Neuronal stem cell (in vitro differentiated cells): ENCODE measurements around the gene CATSPERD.
A peak's percentile ranks its signal among the peaks of the same experiment; 100 is the strongest.

Experiments used
- DNase-seq: peaks from one replicate; pipeline ENCODE4 v3.0.0-alpha.2; 2013; ENCODE audit warnings: low spot score
- H2AFZ ChIP-seq: one replicate; pipeline ENCODE4 v1.6.1; 2013; ENCODE audit warnings: mild to moderate bottlenecking, low read length, inconsistent platforms
- H2AK5ac ChIP-seq: 2 replicates; pipeline ENCODE4 v1.6.1; 2013; ENCODE audit warnings: low read depth, mild to moderate bottlenecking, inconsistent platforms, low read length, moderate library complexity, mixed read lengths
- H2BK120ac ChIP-seq: 2 replicates; pipeline ENCODE4 v1.6.1; 2013; ENCODE audit warnings: low read depth, mild to moderate bottlenecking, inconsistent platforms, low read length, moderate library complexity, mixed read lengths
- H2BK12ac ChIP-seq: one replicate; pipeline ENCODE4 v1.6.1; 2013; ENCODE audit warnings: low read length, inconsistent platforms
- H2BK15ac ChIP-seq: 2 replicates; pipeline ENCODE4 v1.6.1; 2013; ENCODE audit warnings: mild to moderate bottlenecking, low read length, inconsistent platforms, mixed read lengths
- H2BK5ac ChIP-seq: one replicate; pipeline ENCODE4 v1.6.1; 2013; ENCODE audit warnings: inconsistent platforms, mild to moderate bottlenecking, low read length, moderate library complexity
- H3K14ac ChIP-seq: one replicate; pipeline ENCODE4 v1.6.1; 2013; ENCODE audit warnings: low read length, inconsistent platforms
- H3K18ac ChIP-seq: 2 replicates; pipeline ENCODE4 v1.6.1; 2013; ENCODE audit warnings: low read length, inconsistent platforms
- H3K23ac ChIP-seq: 2 replicates; pipeline ENCODE4 v1.6.1; 2013; ENCODE audit warnings: low read depth, mild to moderate bottlenecking, mixed read lengths, low read length, inconsistent platforms; ENCODE audit not compliant: poor library complexity
- H3K27ac ChIP-seq: replicated peaks from 3 replicates; pipeline ENCODE4 v1.5.1; 2013; ENCODE audit warnings: low read length, inconsistent platforms
- H3K27me3 ChIP-seq, 3 experiments: 2 replicates each; pipeline ENCODE4 v1.6.1; 2013; ENCODE audit warnings: low read length in 3 of 3, mild to moderate bottlenecking in 2 of 3, inconsistent platforms in 1 of 3, low read depth in 1 of 3, mixed read lengths in 1 of 3, moderate library complexity in 1 of 3; ENCODE audit not compliant: control insufficient read depth in 3 of 3, insufficient read depth in 3 of 3
- H3K36me3 ChIP-seq, 2 donors: replicated peaks in 1 of 2; 2 replicates each; pipeline ENCODE4 v1.6.1; 2013; ENCODE audit warnings: low read length in 2 of 2; ENCODE audit not compliant: control insufficient read depth in 2 of 2, insufficient read depth in 2 of 2
- H3K4ac ChIP-seq: 2 replicates; pipeline ENCODE4 v1.6.1; 2013; ENCODE audit warnings: inconsistent platforms, mild to moderate bottlenecking, low read length, moderate library complexity
- H3K4me1 ChIP-seq, 2 donors: 1 replicate in 1 of 2; 2 replicates in 1 of 2; pipeline ENCODE4 v1.6.1; 2013; ENCODE audit warnings: low read length in 2 of 2, low read depth in 1 of 2; ENCODE audit not compliant: control insufficient read depth in 2 of 2, insufficient read depth in 1 of 2
- H3K4me2 ChIP-seq: one replicate; pipeline ENCODE4 v1.6.1; 2013; ENCODE audit warnings: mild to moderate bottlenecking, low read length, inconsistent platforms; ENCODE audit not compliant: insufficient read depth, poor library complexity, severe bottlenecking
- H3K4me3 ChIP-seq, 2 donors: 2 replicates each; pipeline ENCODE4 v1.5.1; 2013; ENCODE audit warnings: low read length in 2 of 2, mild to moderate bottlenecking in 2 of 2, inconsistent platforms in 1 of 2, moderate library complexity in 1 of 2
- H3K79me1 ChIP-seq: one replicate; pipeline ENCODE4 v1.6.1; 2013; ENCODE audit warnings: low read depth, mild to moderate bottlenecking, inconsistent platforms, low read length, moderate library complexity
- H3K9ac ChIP-seq: one replicate; pipeline ENCODE4 v1.6.1; 2013; ENCODE audit warnings: mild to moderate bottlenecking, low read depth, low read length, inconsistent platforms; ENCODE audit not compliant: poor library complexity
- H3K9me3 ChIP-seq, 2 donors: replicated peaks in 1 of 2; 2 replicates each; pipeline versions ENCODE3 to v1.6.1; 2013; ENCODE audit warnings: low read length in 2 of 2, mild to moderate bottlenecking in 2 of 2, inconsistent platforms in 1 of 2, low read depth in 1 of 2, mixed read lengths in 1 of 2, moderate library complexity in 1 of 2; ENCODE audit not compliant: control insufficient read depth in 2 of 2, insufficient read depth in 1 of 2
- H4K8ac ChIP-seq: one replicate; pipeline ENCODE4 v1.6.1; 2013; ENCODE audit warnings: low read depth, mild to moderate bottlenecking, inconsistent platforms, low read length, moderate library complexity
- H4K91ac ChIP-seq: one replicate; pipeline ENCODE4 v1.6.1; 2013; ENCODE audit warnings: low read length, low read depth, mild to moderate bottlenecking, inconsistent platforms; ENCODE audit not compliant: poor library complexity
- WGBS, 2 donors: extraction: QIAGEN DNeasy Blood & Tissue Kit; methylation state at CpG; one replicate each; pipeline ENCODE4 v1.1.7; 2013; ENCODE audit warnings: missing lambda C conversion rate in 2 of 2, mixed read lengths in 1 of 2; ENCODE audit not compliant: insufficient read length in 2 of 2, insufficient replicate concordance in 1 of 2; ENCODE audit errors: extremely low coverage in 2 of 2; 5-methylcytosine and 5-hydroxymethylcytosine counted together

Gene CATSPERD

DNA sequence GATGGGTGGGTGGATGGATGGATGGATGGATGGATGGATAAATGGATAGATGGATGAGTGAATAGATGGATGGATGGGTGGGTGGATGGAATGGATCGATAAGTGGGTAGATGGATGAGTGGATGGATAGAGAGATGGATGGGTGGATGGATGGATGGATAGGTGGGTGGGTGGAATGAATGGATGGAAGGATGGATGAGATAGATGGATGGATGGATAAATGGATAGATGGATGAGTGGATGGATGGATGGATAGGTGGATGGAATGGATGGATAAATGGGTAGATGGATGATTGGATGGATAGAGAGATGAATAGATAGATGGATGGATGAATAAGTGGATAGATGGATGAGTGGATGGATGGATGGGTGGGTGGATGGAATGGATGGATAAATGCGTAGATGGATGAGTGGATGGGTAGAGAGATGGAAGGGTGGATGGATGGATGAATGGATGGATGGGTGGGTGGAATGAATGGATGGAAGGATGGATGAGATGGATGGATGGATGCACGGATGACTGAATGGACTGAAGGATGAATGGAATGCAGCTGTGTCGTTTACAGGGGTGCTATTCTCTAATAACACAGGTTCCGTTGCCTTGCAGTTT, 42.3 kb downstream of the CATSPERD start:
- Histone ChIP-seq H3K4me3 (no peak overlapping the region), H2BK12ac (no peak overlapping the region), H2BK15ac (no peak overlapping the region), H3K14ac (no peak overlapping the region), H3K27ac (no peak overlapping the region), H3K4me1 (no peaks in the 10 kb centered on the region), H2BK120ac (no peak overlapping the region), H3K18ac (no peak overlapping the region), H3K36me3 (no peaks in the 10 kb centered on the region), H2AFZ (no peak overlapping the region), H4K91ac (no peak overlapping the region), H3K9ac (no peak overlapping the region), H4K8ac (no peak overlapping the region), H2BK5ac (no peak overlapping the region), H3K27me3 (no peaks in the 10 kb centered on the region), H3K79me1 (no peaks in the 10 kb centered on the region), H3K9me3 (no peaks in the 10 kb centered on the region), H3K23ac (no peak overlapping the region), H3K4ac (no peak overlapping the region), H2AK5ac (no peak overlapping the region), H3K4me2 (no peak overlapping the region)
- WGBS, 2 donors: 100% methylated on average over 2 of the region's 5 CpGs; no CpG with 5 or more reads in 1 of the 2 donors
- no peak for DNase-seq

DNA sequence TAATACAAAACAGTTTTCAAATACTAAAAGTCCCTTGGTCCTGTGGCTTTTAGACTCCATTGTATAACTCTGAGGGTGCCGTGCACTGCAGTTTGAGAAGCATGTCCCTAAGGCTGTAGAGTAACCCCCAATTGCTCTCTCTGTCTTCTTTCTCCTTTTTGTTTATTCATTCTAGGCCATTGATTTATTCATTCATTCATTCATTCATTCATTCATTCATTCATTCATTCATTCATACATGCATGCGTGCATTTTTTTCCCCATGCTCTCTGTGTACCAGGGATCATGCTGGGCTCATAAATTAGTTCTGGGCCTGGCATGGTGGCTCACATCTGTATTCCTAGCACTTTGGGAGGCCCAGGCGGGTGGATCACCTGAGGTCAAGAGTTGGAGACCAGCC, 44.8 kb downstream of the CATSPERD start:
- Histone ChIP-seq H3K4ac (no peak overlapping the region), H3K36me3 (no peaks in the 10 kb centered on the region), H3K27me3 (no peaks in the 10 kb centered on the region), H3K79me1 (no peaks in the 10 kb centered on the region), H3K14ac (no peak overlapping the region), H3K18ac (no peak overlapping the region), H2BK120ac (no peak overlapping the region), H4K91ac (no peak overlapping the region), H2AK5ac (no peak overlapping the region), H2AFZ (no peak overlapping the region), H3K4me2 (no peak overlapping the region), H3K9ac (no peak overlapping the region), H2BK12ac (no peak overlapping the region), H4K8ac (no peak overlapping the region), H3K23ac (no peak overlapping the region), H2BK5ac (no peak overlapping the region), H3K4me1 (no peaks in the 10 kb centered on the region), H2BK15ac (no peak overlapping the region), H3K27ac (no peak overlapping the region), H3K4me3 (no peak overlapping the region), H3K9me3 (no peaks in the 10 kb centered on the region)
- no peak for DNase-seq
- no CpG with 5 or more reads among the region's 3 CpGs for WGBS, 2 donors

DNA sequence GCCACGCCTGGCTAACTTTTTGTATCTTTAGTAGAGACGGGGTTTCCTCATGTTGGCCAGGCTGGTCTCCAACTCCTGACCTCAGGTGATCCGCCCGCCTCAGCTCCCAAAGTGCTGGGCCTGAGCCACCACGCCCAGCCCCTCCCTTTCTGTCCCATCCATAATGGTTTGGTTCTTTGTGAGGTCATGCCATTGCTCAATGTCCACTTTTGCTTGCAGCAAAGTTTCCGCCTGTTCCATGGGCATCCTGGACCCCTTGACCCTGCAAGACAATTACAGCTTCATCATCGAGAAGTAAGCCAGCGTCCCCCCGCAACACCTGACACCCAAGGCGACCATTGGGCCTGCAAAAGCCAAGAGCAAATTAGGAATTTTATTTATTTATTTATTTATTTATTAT, 47.5 kb downstream of the CATSPERD start:
- Histone ChIP-seq H3K9ac (no peak overlapping the region), H3K14ac (no peak overlapping the region), H2BK12ac (no peak overlapping the region), H3K27me3 (no peaks in the 10 kb centered on the region), H3K36me3 (no peaks in the 10 kb centered on the region), H4K8ac (no peak overlapping the region), H3K27ac (no peak overlapping the region), H3K23ac (no peak overlapping the region), H4K91ac (no peak overlapping the region), H3K4ac (no peak overlapping the region), H3K4me3 (no peak overlapping the region), H2BK5ac (no peak overlapping the region), H3K4me1 (no peaks in the 10 kb centered on the region), H2BK15ac (no peak overlapping the region), H3K9me3 (no peaks in the 10 kb centered on the region), H2AK5ac (peak overlapping the region; percentile 56), H3K18ac (no peak overlapping the region), H2AFZ (no peak overlapping the region), H3K4me2 (no peak overlapping the region), H3K79me1 (no peaks in the 10 kb centered on the region), H2BK120ac (no peak overlapping the region)
- WGBS, 2 donors: no CpG with 5 or more reads among the region's 10 CpGs
- no peak for DNase-seq

DNA sequence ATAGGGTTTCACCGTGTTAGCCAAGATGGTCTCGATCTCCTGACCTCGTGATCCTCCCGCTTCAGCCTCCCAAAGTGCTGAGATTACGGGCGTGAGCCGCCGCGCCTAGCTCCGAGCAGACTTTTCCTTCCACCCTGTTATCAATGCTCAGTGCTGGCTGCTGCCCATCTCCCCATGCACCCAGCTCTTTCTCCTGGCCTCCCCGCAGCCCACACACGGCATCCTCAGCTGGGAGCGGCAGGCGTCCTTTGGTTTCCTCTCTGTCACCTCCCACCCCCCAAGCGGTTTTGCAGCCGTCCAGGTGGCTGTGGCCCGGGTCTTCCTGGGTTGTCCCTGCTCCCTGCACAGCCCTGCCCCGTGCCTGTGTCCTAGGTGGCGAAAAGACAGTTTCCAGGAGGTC, 52.0 kb downstream of the CATSPERD start:
- H2AFZ ChIP-seq: peak overlapping the region; percentile 46
- H3K14ac ChIP-seq: peak overlapping the region; percentile 82
- H3K18ac ChIP-seq: peak overlapping the region; percentile 57
- WGBS, 2 donors: no CpG with 5 or more reads among the region's 19 CpGs
- peak overlapping the region; percentile 11 for H3K4ac ChIP-seq
- peak overlapping the region; percentile 53 for H4K91ac ChIP-seq
- no peak for DNase-seq
- H3K27me3 ChIP-seq: no peaks in the 10 kb centered on the region
- H3K4me3 ChIP-seq: no peak overlapping the region
- no peaks in the 10 kb centered on the region for H3K9me3 ChIP-seq
- H2BK15ac ChIP-seq: peak overlapping the region; percentile 75
- no peak overlapping the region for H3K23ac ChIP-seq
- H2BK5ac ChIP-seq: peak overlapping the region; percentile 71
- H2AK5ac ChIP-seq: peak overlapping the region; percentile 84
- H3K36me3 ChIP-seq: no peaks in the 10 kb centered on the region
- H3K27ac ChIP-seq: no peak overlapping the region
- H3K4me2 ChIP-seq: no peak overlapping the region
- peak overlapping the region; percentile 96 for H4K8ac ChIP-seq
- H2BK12ac ChIP-seq: peak overlapping the region; percentile 73
- H3K79me1 ChIP-seq: no peaks in the 10 kb centered on the region
- no peak overlapping the region for H2BK120ac ChIP-seq
- no peaks in the 10 kb centered on the region for H3K4me1 ChIP-seq
- H3K9ac ChIP-seq: no peak overlapping the region
